ENCODE data around the gene HOXB9.

The HOXB9 gene

DNA sequence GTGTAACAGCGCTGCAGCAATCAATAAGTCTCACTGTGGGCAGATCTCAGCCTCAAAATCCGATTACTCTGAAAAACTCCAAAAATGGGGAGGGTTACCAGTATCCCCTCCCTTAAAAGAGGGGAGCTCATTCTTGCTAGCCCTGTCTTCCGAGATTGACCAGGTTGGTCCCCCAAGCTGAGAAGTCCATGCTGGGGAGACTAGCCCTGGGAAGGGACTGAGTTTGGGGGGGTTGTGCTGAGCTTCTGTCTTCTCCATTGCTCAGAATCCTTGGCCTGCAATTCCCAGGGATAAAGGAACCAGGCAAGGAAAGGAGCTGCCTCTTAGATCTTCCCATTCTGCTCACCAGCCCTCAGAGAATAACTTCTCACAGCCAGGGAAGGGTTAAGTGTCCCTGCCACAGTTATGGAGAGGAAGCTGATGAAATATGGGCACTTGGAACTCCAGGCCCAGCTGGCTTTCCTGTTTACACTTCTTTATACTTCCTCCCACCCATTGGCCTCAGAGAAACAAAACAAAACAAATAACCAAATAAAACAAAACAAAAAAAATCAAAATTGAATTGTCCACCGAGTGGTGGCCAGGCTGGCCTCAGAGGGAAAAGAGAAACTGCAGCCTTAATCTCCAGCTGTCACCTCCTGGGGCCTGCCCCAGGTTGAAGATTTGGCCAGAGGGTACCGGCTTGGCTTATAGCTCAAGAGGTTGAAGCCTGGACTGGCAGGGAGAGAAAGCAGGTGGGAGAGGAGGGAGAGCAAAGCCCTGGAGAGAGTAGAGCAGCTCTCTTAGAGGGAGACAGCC is 38.7 kb downstream of the HOXB9 start:
- TF ChIP-seq, protein P1, sequence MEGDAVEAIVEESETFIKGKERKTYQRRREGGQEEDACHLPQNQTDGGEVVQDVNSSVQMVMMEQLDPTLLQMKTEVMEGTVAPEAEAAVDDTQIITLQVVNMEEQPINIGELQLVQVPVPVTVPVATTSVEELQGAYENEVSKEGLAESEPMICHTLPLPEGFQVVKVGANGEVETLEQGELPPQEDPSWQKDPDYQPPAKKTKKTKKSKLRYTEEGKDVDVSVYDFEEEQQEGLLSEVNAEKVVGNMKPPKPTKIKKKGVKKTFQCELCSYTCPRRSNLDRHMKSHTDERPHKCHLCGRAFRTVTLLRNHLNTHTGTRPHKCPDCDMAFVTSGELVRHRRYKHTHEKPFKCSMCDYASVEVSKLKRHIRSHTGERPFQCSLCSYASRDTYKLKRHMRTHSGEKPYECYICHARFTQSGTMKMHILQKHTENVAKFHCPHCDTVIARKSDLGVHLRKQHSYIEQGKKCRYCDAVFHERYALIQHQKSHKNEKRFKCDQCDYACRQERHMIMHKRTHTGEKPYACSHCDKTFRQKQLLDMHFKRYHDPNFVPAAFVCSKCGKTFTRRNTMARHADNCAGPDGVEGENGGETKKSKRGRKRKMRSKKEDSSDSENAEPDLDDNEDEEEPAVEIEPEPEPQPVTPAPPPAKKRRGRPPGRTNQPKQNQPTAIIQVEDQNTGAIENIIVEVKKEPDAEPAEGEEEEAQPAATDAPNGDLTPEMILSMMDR (IDR thresholded peaks at IDR 0.05; ENCODE audit: insufficient read depth, low read length, missing control alignments), result no peak
- peak overlapping the region; percentile 76 for H3K4me3 ChIP-seq (ENCODE audit: low read depth, low read length)
- ChIA-PET POLR2A (interaction anchor here (0.7 to 2.8 kb wide), 19 partner anchors 9 to 235 kb away, joined by 3 to 25 read pairs (median 5); partner anchors contain the start of gene HOXB9), CTCF (interaction anchor here (0.7 to 4.2 kb wide), 21 partner anchors 8 to 243 kb away, joined by 3 to 21 read pairs (median 4); partner anchors contain the start of genes HOXB4 and HOXB9)
- DNase-seq (ENCODE audit: low read depth, low spot score), result no peak

DNA sequence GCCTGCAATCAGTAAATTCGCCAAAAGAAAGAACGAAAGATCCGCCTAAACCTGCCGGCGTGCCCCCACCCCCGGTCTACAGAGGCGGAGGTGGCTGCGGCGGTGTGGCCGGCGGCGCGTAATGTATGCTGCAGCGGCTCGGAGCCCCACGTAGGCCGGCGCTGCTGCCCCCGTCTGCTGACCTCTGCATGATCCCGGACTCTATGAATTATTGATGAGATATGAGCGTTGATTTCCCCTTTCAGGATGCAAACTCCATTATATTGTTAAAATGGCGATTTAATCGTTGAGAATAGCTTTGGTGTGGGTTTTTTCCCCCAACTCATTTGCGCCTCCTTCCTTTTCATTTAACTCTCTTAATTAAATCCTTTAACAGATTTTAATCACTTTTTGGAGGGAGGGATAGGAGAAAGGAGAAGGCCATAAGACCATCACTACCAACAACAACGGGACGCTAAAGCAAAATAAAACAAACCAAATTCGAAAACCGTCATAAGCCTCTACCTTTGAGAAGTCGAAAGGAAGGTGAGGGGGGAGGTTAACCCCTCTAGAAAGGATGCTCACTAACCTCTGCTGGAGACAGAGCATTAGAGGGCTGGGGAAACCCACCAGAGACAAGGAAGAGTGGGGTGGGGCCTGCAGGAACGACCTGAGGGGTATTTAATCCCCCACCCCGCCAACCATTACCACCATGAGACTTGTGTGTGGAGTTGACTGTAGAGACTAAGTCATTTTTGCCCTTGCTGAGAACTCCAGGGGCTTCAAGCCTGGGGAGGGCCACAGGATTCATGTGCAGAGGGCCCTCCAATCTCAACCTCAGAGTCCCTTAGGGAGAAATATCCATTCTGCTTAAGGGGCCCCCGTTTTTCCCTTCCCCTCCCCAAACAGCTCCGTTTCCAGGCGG is 39.6 kb downstream of the HOXB9 start:
- TF ChIP-seq, protein P1 (IDR thresholded peaks at IDR 0.05; ENCODE audit: insufficient read depth, low read length, missing control alignments), result no peak
- ChIA-PET POLR2A (interaction anchor here (0.8 to 2.8 kb wide), 11 partner anchors 8 to 114 kb away, joined by 3 to 25 read pairs (median 9); partner anchors contain the start of gene HOXB9), CTCF (interaction anchor here (0.9 to 4.2 kb wide), 13 partner anchors 7 to 235 kb away, joined by 3 to 21 read pairs (median 5); partner anchors contain the start of genes HOXB4 and HOXB9)
- DNase-seq (ENCODE audit: low read depth, low spot score), result no peak
- H3K4me3 ChIP-seq (ENCODE audit: low read depth, low read length), result peak overlapping the region; percentile 76

DNA sequence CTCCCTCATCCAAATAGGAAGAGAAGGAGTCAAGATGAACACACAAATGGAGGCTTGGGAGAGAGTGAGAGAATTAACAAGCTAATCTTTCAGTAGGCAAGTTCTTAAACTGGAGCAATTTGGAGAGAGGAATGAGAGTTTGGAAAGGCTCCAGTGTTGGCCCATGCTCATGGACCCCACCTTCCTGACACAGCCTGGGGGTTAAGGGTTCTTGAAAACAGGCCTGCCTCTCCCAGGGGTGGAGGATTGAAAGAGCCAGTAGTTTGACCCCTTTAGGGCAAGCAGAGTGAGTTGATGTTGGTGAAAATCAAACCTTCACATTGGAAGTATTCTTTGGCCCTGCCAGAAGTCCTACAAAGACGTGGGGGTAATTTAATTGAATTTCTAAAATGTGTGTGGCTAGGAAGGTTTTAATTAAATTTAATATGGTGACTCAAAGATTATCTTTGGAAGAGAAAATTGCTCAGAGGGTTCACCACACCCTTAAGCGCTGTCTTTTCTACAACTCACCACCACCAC is 41.9 kb downstream of the HOXB9 start:
- POLR2A ChIA-PET, result interaction anchor here (0.8 to 2.2 kb wide), 2 partner anchors 10 to 40 kb away, joined by 3 to 11 read pairs; no protein-coding TSS in a partner anchor
- CTCF ChIA-PET, result interaction anchor here (0.8 to 2.4 kb wide), 13 partner anchors 14 to 248 kb away, joined by 3 to 20 read pairs (median 4); no protein-coding TSS in a partner anchor
- DNase-seq (ENCODE audit: low read depth, low spot score), result no peak

DNA sequence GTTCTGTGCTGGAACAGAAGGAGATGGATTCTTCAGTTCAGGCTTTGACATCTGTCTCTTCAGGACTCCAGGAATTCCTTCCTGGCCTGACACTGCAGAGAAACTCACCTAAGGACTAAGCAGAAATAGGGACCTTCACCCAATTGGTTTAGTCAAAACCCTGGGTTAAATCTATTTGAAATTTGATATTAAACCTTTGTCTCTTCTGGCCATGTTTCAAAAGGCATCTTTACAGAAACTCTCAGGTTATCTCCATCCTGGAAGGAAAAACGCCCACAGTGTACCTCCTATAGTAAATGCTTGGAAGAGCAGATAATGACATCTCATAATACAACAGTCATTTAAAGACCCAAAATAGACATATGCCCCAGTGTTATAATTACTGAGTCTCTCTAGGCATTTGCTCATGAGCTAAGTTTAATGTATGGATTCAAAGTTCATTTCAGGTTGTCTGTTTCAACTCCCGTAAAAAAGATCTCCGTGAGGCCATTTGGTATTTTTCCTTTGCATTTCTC is 42.4 kb downstream of the HOXB9 start:
- ChIA-PET CTCF (interaction anchor here (0.7 to 2.4 kb wide), 14 partner anchors 14 to 248 kb away, joined by 3 to 20 read pairs (median 4); no protein-coding TSS in a partner anchor), POLR2A (interaction anchor here (0.8 to 2.2 kb wide), 5 partner anchors 9 to 40 kb away, joined by 3 to 11 read pairs (median 4); no protein-coding TSS in a partner anchor)
- DNase-seq (ENCODE audit: low read depth, low spot score), result no peak
- TF ChIP-seq, protein P1 (IDR thresholded peaks at IDR 0.05; ENCODE audit: insufficient read depth, low read length, missing control alignments), result no peak
- peak overlapping the region; percentile 78 for H3K4me3 ChIP-seq (ENCODE audit: low read depth, low read length)

More for the DNA sequence above, 41.9 kb downstream of the HOXB9 start:
- TF ChIP-seq, protein P1 (IDR thresholded peaks at IDR 0.05; ENCODE audit: insufficient read depth, low read length, missing control alignments), result no peak
- peak overlapping the region; percentile 76 for H3K4me3 ChIP-seq (ENCODE audit: low read depth, low read length)

DNA sequence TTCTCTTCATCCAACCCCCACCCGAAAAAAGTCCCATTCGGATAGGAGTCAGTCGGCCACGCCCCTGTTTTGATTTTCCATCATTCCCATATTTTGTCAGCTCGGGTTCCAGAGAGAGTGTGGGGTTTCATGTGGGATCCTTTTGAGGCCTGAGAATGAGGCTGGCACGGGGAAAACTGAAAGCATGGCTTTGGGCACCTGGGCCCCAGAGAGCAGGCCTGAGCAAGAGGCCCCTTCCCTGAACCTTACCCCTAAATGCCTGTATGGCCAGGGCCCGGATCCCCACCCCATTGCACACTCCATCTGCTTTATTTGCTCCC is 43.4 kb downstream of the HOXB9 start:
- CTCF ChIA-PET, result interaction anchor here (0.7 to 2.4 kb wide), 7 partner anchors 13 to 249 kb away, joined by 3 to 20 read pairs (median 5); no protein-coding TSS in a partner anchor
- TF ChIP-seq, protein P1 (IDR thresholded peaks at IDR 0.05; ENCODE audit: insufficient read depth, low read length, missing control alignments), result no peak
- no peak for DNase-seq (ENCODE audit: low read depth, low spot score)
- peak overlapping the region; percentile 78 for H3K4me3 ChIP-seq (ENCODE audit: low read depth, low read length)
- POLR2A ChIA-PET, result interaction anchor here (0.6 to 2.2 kb wide), 7 partner anchors 12 to 39 kb away, joined by 3 to 11 read pairs (median 3); no protein-coding TSS in a partner anchor

Data from AG04449 (cell line).